K562 (cell line): ENCODE results near the gene DDX5. TPM values are rescaled to one million over a fixed set of nuclear protein-coding genes. Genes with fewer than 3 reads are reported as not detected.

Experiments
- ATAC-seq: fragments of 200-7000 bp; cut with Tn5 transposase; 3 replicates; pipeline ENCODE4 v1.9.1; 2020; ENCODE audit warnings: moderate library complexity
- Bru-seq: library from RNA; stranded (reverse); fragments of 400-500 nt; gene quantifications from one replicate; lab custom pipeline; 2021; lab: Mats Ljungman, UMichigan
- BruChase-seq, 2 experiments: library from RNA; stranded (reverse); fragments of 400-500 nt; gene quantifications; one replicate each; lab custom pipeline; 2021; lab: Mats Ljungman, UMichigan
- BruUV-seq: library from RNA; stranded (reverse); fragments of 400-500 nt; replicated peaks from 2 replicates; lab custom pipeline; 2021; lab: Mats Ljungman, UMichigan
- CTCF ChIA-PET: fragments of 300-600 bp; formaldehyde crosslinking; extraction: SDS; loops from one replicate; lab custom pipeline; 2021; ENCODE audit warnings: low intra/inter-chr PET ratio; lab: Yijun Ruan, JAX
- POLR2A ChIA-PET: fragments of 300-600, 350-650 bp; sonication (Branson Sonifier 250); formaldehyde crosslinking; extraction: SDS; loops from one replicate; lab custom pipeline; 2021; ENCODE audit warnings: antibody characterized with exemption, inconsistent platforms; lab: Yijun Ruan, JAX
- DNase-seq, 4 experiments: peaks; one replicate each; pipeline versions ENCODE4 v3.0.0 to v3.0.0-alpha.2; 2011 to 2018; ENCODE audit warnings: low spot score in 3 of 4, mixed read lengths in 3 of 4; ENCODE audit errors: extremely low read depth in 1 of 4
- FAIRE-seq: peaks from 2 replicates; lab custom pipeline; 2011; peaks lifted over from hg19 to GRCh38; lab: Jason Lieb, UNC
- H2AFZ ChIP-seq: 2 replicates; pipeline ENCODE4 v1.6.0; 2011; ENCODE audit warnings: low read depth, low read length, control low read depth, inconsistent platforms
- H3K27ac ChIP-seq: fragments of 200-600 bp; 3 replicates; pipeline ENCODE4 v1.8.0; 2011; ENCODE audit warnings: low read depth, mild to moderate bottlenecking, control low read depth, inconsistent platforms, low read length, moderate library complexity, mixed read lengths; ENCODE audit errors: extremely low read depth
- H3K27me3 ChIP-seq, 2 experiments: fragments of 300-600 bp in 1 of 2; 2 replicates in 1 of 2; 3 replicates in 1 of 2; pipeline versions ENCODE4 v1.6.0 to v1.8.0; 2011; ENCODE audit warnings: inconsistent platforms in 2 of 2, low read length in 2 of 2, mild to moderate bottlenecking in 1 of 2, mixed read lengths in 1 of 2, moderate library complexity in 1 of 2; ENCODE audit not compliant: control insufficient read depth in 2 of 2, insufficient read depth in 2 of 2
- H3K36me3 ChIP-seq: fragments of 300-600 bp; 3 replicates; pipeline ENCODE4 v1.8.0; 2011; ENCODE audit warnings: mild to moderate bottlenecking, low read length, inconsistent platforms; ENCODE audit not compliant: control insufficient read depth, insufficient read depth
- H3K4me1 ChIP-seq, 2 experiments: fragments of 200-600 bp in 1 of 2; replicated peaks in 1 of 2; 2 replicates in 1 of 2; 3 replicates in 1 of 2; pipeline versions ENCODE4 v1.5.1 to v1.8.0; 2011; ENCODE audit warnings: inconsistent platforms in 2 of 2, low read length in 2 of 2, mild to moderate bottlenecking in 1 of 2, mixed read lengths in 1 of 2, moderate library complexity in 1 of 2; ENCODE audit not compliant: control insufficient read depth in 2 of 2, insufficient read depth in 2 of 2
- H3K4me2 ChIP-seq: 2 replicates; pipeline ENCODE4 v1.6.1; 2011; ENCODE audit warnings: low read length, control low read depth, inconsistent platforms, mixed read lengths; ENCODE audit not compliant: insufficient read depth
- H3K4me3 ChIP-seq: fragments of 200-600 bp; sonication (generic), shearing (Covaris generic); 2 replicates; pipeline ENCODE4 v1.5.1; 2016; ENCODE audit warnings: control low read depth, inconsistent platforms
- H3K79me2 ChIP-seq: fragments of 200-600 bp; 3 replicates; pipeline ENCODE4 v1.8.0; 2011; ENCODE audit warnings: low read length, inconsistent platforms; ENCODE audit not compliant: control insufficient read depth, insufficient read depth
- H3K9ac ChIP-seq, 2 experiments: 2 replicates each; pipeline versions ENCODE4 v1.6.0 to v1.6.1; 2011; ENCODE audit warnings: low read depth in 2 of 2, low read length in 2 of 2, control low read depth in 1 of 2, inconsistent platforms in 1 of 2, mild to moderate bottlenecking in 1 of 2, mixed read lengths in 1 of 2; ENCODE audit not compliant: insufficient read depth in 1 of 2
- H3K9me1 ChIP-seq: one replicate; pipeline ENCODE4 v1.6.0; 2011; ENCODE audit warnings: inconsistent platforms, mild to moderate bottlenecking, low read length, moderate library complexity; ENCODE audit not compliant: control insufficient read depth, insufficient read depth
- H3K9me3 ChIP-seq: replicated peaks from 2 replicates; pipeline ENCODE4 v1.5.1; 2011; ENCODE audit warnings: low read depth, low read length, inconsistent platforms; ENCODE audit not compliant: control insufficient read depth, insufficient read depth
- H4K20me1 ChIP-seq: replicated peaks from 2 replicates; pipeline ENCODE4 v1.6.1; 2011; ENCODE audit warnings: low read length, inconsistent platforms, mixed read lengths; ENCODE audit not compliant: control insufficient read depth, insufficient read depth
- CTBP1 ChIP-seq: fragments of 450-650 bp; IDR thresholded peaks from 2 replicates; pipeline ENCODE4 v1.6.1; 2016; ENCODE audit warnings: borderline replicate concordance
- GTF2F1 ChIP-seq: IDR thresholded peaks from 2 replicates; pipeline ENCODE4 v1.6.1; 2011; ENCODE audit warnings: low read depth, low read length, improper control_type of control experiment
- MBD2 ChIP-seq: sonication (generic); IDR thresholded peaks from 2 replicates; pipeline ENCODE4 v1.6.1; 2016; ENCODE audit warnings: low read depth, borderline replicate concordance
- MTA3 ChIP-seq: fragments of 450-650 bp; formaldehyde crosslinking; IDR thresholded peaks from 2 replicates; pipeline ENCODE4 v1.6.1; 2017; ENCODE audit warnings: mild to moderate bottlenecking, borderline replicate concordance
- TOE1 ChIP-seq, 2 experiments: fragments of 450-650 bp in 1 of 2; sonication (generic) in 1 of 2; formaldehyde crosslinking in 1 of 2; IDR thresholded peaks; 2 replicates each; pipeline versions ENCODE4 v1.7.1 to v1.8.0; 2016 to 2022; ENCODE audit warnings: borderline replicate concordance in 2 of 2, mild to moderate bottlenecking in 2 of 2, antibody characterized with exemption in 1 of 2, inconsistent platforms in 1 of 2, low read depth in 1 of 2, missing genetic modification reagents in 1 of 2, moderate library complexity in 1 of 2
- XRCC4 ChIP-seq: IDR thresholded peaks from one replicate; pipeline ENCODE4 v1.6.1; 2011; ENCODE audit not compliant: insufficient read depth, insufficient read length; ENCODE audit errors: extremely low read depth
- ZFX ChIP-seq: sonication (generic); formaldehyde crosslinking; IDR thresholded peaks from 2 replicates; pipeline ENCODE4 v1.8.0; 2022; ENCODE audit warnings: mild to moderate bottlenecking, missing genetic modification reagents, moderate library complexity
- ZNF140 ChIP-seq: fragments of 250-450 bp; sonication (Bioruptor Pico); IDR thresholded peaks from 2 replicates; pipeline ENCODE4 v1.8.0; 2021; ENCODE audit warnings: moderate library complexity, mild to moderate bottlenecking, inconsistent platforms
- WGBS: fragments of 100-300 bp; shearing (Covaris generic); methylation state at CpG from one replicate; pipeline ENCODE4 v1.1.6; 2016; ENCODE audit warnings: low coverage, mixed read lengths; ENCODE audit not compliant: insufficient coverage; ENCODE audit errors: missing lambda C conversion rate; 5-methylcytosine and 5-hydroxymethylcytosine counted together
- in situ Hi-C: fragments of 300-500 bp; cut with MboI; formaldehyde crosslinking; loops from 4 replicates; pipeline ENCODE4 v1.15.0; 2018; ENCODE audit warnings: inconsistent platforms, mixed read lengths
- intact Hi-C: fragments of 100-400 bp; cut with micrococcal nuclease; formaldehyde crosslinking; loops from 2 replicates; pipeline ENCODE4 v1.14.2; 2022
- long read RNA-seq, 3 experiments: library from polyadenylated mRNA in 2 of 3; library from RNA in 1 of 3; unstranded in 2 of 3; stranded (forward) in 1 of 3; transcript quantifications; one replicate each; pipeline ENCODE4 v2.0.0, GENCODE V29; 2019 to 2022
- polyA minus RNA-seq, 3 experiments: library from RNA; depleted of rRNA, polyadenylated mRNA; stranded (reverse); fragments of >200 nt; gene quantifications; 2 replicates each; pipeline ENCODE4 v1.2.3, GENCODE V29; 2011
- polyA plus RNA-seq, 8 experiments: library from polyadenylated mRNA; depleted of rRNA in 4 of 8; stranded (reverse) in 5 of 8; unstranded in 3 of 8; fragments of >200 nt; fragmentation: Nextera tagmentation in 2 of 8; fragmentation: Illumina TruSeq in 1 of 8; extraction: Ambion mirVana in 2 of 8; extraction: Trizol in 1 of 8; gene quantifications; 2 replicates each; pipeline versions ENCODE4 v1.2.1 to v1.2.3, GENCODE V29; 2011 to 2014; ENCODE audit warnings: inconsistent platforms in 1 of 8, missing spikeins in 1 of 8
- total RNA-seq, 7 experiments: library from RNA; depleted of rRNA in 6 of 7; stranded (reverse); fragments of >200 nt in 6 of 7; fragmentation: Illumina TruSeq in 2 of 7; extraction: Trizol in 2 of 7; gene quantifications; 2 replicates each; pipeline versions ENCODE4 v1.2.1 to v1.2.3, GENCODE V29; 2011 to 2021; ENCODE audit warnings: low replicate concordance in 1 of 7
- TF ChIP-seq, protein P1 (sequence below): fragments of 250-450 bp; sonication (Bioruptor Pico); IDR thresholded peaks from 2 replicates; pipeline ENCODE4 v1.4.0; 2020; ENCODE audit warnings: borderline replicate concordance
- TF ChIP-seq, protein P2 (sequence below): fragments of 450-650 bp; IDR thresholded peaks from 2 replicates; pipeline ENCODE4 v1.6.1; 2016; ENCODE audit warnings: antibody characterized with exemption

DDX5 gene
- 1,248 and 2,950 TPM in 2 replicates for total RNA-seq (2011; cell fraction: chromatin; rRNA removed; ENCODE audit: low replicate concordance)
- 714 and 743 TPM in 2 replicates for total RNA-seq (2011; cell fraction: nucleolus; rRNA removed)
- 971 and 1,084 TPM in 2 replicates for total RNA-seq (2011; cell fraction: nucleoplasm; rRNA removed)
- total RNA-seq (2014; rRNA removed) (239 and 306 TPM in 2 replicates), total RNA-seq (2014; rRNA removed; fragmentation: Illumina TruSeq; extraction: Trizol) (411 and 440 TPM in 2 replicates), total RNA-seq (2015; rRNA removed; fragmentation: Illumina TruSeq; extraction: Trizol) (386 and 426 TPM in 2 replicates), total RNA-seq (2021) (616 and 622 TPM in 2 replicates), polyA plus RNA-seq (2011; rRNA removed) (721 and 729 TPM in 2 replicates), polyA plus RNA-seq (2014; fragmentation: Illumina TruSeq; extraction: Trizol) (579 and 604 TPM in 2 replicates), polyA plus RNA-seq (2014; fragmentation: Nextera tagmentation; extraction: Ambion mirVana) (1,000 to 10,000 TPM in 1 of 2 experiments, 100 to 1,000 TPM in 1; 487 to 1,639 TPM), polyA plus RNA-seq (2014; rRNA removed) (1,331 and 1,452 TPM in 2 replicates), polyA minus RNA-seq (2011; rRNA and poly(A)+ RNA removed) (481 and 488 TPM in 2 replicates), Bru-seq, nascent RNA (percentile 100 among the genes with signal in this experiment), BruChase-seq, experiment 1, labeled RNA remaining after a 2-hour chase (percentile 100 among the genes with signal in this experiment), BruChase-seq, experiment 2, labeled RNA remaining after a 6-hour chase (percentile 100 among the genes with signal in this experiment)
- 392 and 499 TPM in 2 replicates for polyA plus RNA-seq (2011; cell fraction: cytosol; rRNA removed)
- polyA plus RNA-seq (2011; cell fraction: nucleus; rRNA removed) = 2,138 and 2,865 TPM in 2 replicates
- polyA plus RNA-seq (2012) = 332 and 354 TPM in 2 replicates
- 167 and 272 TPM in 2 replicates for polyA minus RNA-seq (2011; cell fraction: cytosol; rRNA and poly(A)+ RNA removed)
- 1,052 and 1,975 TPM in 2 replicates for polyA minus RNA-seq (2011; cell fraction: nucleus; rRNA and poly(A)+ RNA removed)
- long read RNA-seq, experiment 1, transcript DDX5-201 (13 exons, 2,554 nt) = major isoform, 820 of 1,090 reads
- long read RNA-seq, experiment 1, partial matches to known transcripts = 199 of 1,090 reads
- long read RNA-seq, experiment 1, other reads (novel, unspliced or antisense) = 65 of 1,090 reads
- long read RNA-seq, experiment 2, transcript DDX5-201 (13 exons, 2,554 nt) = major isoform, 159 of 312 reads
- long read RNA-seq, experiment 2, partial matches to known transcripts = 54 of 312 reads
- long read RNA-seq, experiment 2, other reads (novel, unspliced or antisense) = 95 of 312 reads
- long read RNA-seq, experiment 3, transcript DDX5-201 (13 exons, 2,554 nt) = major isoform, 833 of 950 reads
- long read RNA-seq, experiment 3, partial matches to known transcripts = 37 of 950 reads
- long read RNA-seq, experiment 3, other reads (novel, unspliced or antisense) = 79 of 950 reads

DNA sequence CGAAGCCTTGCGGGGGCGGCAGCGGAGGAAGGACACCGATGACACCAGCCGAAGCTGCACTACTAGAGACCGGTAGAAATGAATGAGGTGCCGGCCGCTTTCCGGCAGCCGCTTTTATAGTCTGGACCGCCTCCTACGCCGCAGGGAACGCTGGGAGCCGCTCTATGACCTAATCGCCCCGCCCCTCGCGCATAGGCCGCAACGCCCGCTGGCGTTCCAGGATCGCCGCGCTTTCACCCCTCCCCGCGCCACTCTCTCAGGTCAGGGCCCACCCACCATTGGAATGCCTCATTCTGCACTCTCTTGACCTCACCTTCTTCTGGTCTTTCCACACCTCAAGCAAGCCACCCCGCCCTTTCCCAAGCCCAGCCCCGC, at the start of gene DDX5:
TSS of gene DDX5 (minus strand) at position 89 of the 375 bp plus-strand sequence. CDS start 170 bp downstream, outside the sequence.
- no peaks in the 10 kb centered on the region for H3K9me1 ChIP-seq
- H3K27ac ChIP-seq = peak within 1 kb of the TSS; percentile 97
- peaks cover 6 to 13% of the 10 kb centered on the region in 2 experiments; a peak in 3 of 5 replicates for H3K4me1 ChIP-seq
- H3K9me3 ChIP-seq = no peaks in the 10 kb centered on the region
- peak within 1 kb of the TSS; percentile 98 to 99 for H3K9ac ChIP-seq
- FAIRE-seq (peak; percentile 77), ATAC-seq (peak; percentile 85), DNase-seq (peak; percentile 87 to 99 (median 92))
- in situ Hi-C loops = no loop called here
- peaks cover 23% of the 10 kb centered on the region for H4K20me1 ChIP-seq
- H3K4me3 ChIP-seq = peak within 1 kb of the TSS; percentile 77
- CTCF ChIA-PET = interaction anchor here (0.7 kb wide), 1 partner anchor 86 kb away, joined by 3 read pairs; no protein-coding TSS in a partner anchor
- under 1% methylated on average over 31 of the region's 31 CpGs for WGBS
- H3K4me2 ChIP-seq = peak within 1 kb of the TSS; percentile 98
- no TSS peak for BruUV-seq
- intact Hi-C loops = loop anchor here (5.0 to 10.0 kb wide), 2 partner anchors 91 to 229 kb away; no protein-coding TSS in a partner anchor
- peak within 1 kb of the TSS; percentile 82 for H2AFZ ChIP-seq
- H3K79me2 ChIP-seq = peaks cover 87% of the 10 kb centered on the region
- peaks cover 73% of the 10 kb centered on the region for H3K36me3 ChIP-seq
- POLR2A ChIA-PET = interaction anchor here (0.6 to 5.2 kb wide), 36 partner anchors 10 to 234 kb away, joined by 3 to 114 read pairs (median 6); partner anchors contain the start of genes MILR1 and POLG2
- H3K27me3 ChIP-seq = no peaks in the 10 kb centered on the region
- TF ChIP-seq ZFX (peak; percentile 82), XRCC4 (no peak), MBD2 (peak; percentile 81), MTA3 (peak; percentile 98), GTF2F1 (peak; percentile 97), ZNF140 (CRISPR knock-in tag) (no peak), CTBP1 (peak; percentile 61), TOE1 (IDR thresholded peaks at IDR 0.05; ENCODE audit: borderline replicate concordance) (no peak), TOE1 (CRISPR knock-in tag; IDR thresholded peaks at IDR 0.05; ENCODE audit: borderline replicate concordance, low read depth) (peak; percentile 96; the same call in 1 of the 2 replicates)
- TF ChIP-seq, protein P1, sequence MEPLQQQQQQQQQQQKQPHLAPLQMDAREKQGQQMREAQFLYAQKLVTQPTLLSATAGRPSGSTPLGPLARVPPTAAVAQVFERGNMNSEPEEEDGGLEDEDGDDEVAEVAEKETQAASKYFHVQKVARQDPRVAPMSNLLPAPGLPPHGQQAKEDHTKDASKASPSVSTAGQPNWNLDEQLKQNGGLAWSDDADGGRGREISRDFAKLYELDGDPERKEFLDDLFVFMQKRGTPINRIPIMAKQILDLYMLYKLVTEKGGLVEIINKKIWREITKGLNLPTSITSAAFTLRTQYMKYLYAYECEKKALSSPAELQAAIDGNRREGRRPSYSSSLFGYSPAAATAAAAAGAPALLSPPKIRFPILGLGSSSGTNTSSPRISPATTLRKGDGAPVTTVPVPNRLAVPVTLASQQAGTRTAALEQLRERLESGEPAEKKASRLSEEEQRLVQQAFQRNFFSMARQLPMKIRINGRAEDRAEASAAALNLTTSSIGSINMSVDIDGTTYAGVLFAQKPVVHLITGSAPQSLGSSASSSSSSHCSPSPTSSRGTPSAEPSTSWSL = no peak
- TF ChIP-seq, protein P2, sequence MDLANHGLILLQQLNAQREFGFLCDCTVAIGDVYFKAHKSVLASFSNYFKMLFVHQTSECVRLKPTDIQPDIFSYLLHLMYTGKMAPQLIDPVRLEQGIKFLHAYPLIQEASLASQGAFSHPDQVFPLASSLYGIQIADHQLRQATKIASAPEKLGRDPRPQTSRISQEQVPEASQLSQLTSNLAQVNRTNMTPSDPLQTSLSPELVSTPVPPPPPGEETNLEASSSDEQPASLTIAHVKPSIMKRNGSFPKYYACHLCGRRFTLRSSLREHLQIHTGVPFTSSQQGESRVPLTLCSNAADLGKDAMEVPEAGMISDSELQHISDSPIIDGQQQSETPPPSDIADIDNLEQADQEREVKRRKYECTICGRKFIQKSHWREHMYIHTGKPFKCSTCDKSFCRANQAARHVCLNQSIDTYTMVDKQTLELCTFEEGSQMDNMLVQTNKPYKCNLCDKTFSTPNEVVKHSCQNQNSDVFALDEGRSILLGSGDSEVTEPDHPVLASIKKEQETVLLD = peak; percentile 37; the same call in 1 of the 2 replicates
